Left hindlimb (tissue), 1 donor: ENCODE measurements around the gene NES.
"Not testable (repeated sequence)": the region's sequence is repeated elsewhere in the genome, so short reads cannot be mapped to it uniquely, and the experiment has no call there.

Source experiments
- DNase-seq: peaks from one replicate; pipeline ENCODE4 v3.0.0-alpha.2; 2018

The NES gene

DNA sequence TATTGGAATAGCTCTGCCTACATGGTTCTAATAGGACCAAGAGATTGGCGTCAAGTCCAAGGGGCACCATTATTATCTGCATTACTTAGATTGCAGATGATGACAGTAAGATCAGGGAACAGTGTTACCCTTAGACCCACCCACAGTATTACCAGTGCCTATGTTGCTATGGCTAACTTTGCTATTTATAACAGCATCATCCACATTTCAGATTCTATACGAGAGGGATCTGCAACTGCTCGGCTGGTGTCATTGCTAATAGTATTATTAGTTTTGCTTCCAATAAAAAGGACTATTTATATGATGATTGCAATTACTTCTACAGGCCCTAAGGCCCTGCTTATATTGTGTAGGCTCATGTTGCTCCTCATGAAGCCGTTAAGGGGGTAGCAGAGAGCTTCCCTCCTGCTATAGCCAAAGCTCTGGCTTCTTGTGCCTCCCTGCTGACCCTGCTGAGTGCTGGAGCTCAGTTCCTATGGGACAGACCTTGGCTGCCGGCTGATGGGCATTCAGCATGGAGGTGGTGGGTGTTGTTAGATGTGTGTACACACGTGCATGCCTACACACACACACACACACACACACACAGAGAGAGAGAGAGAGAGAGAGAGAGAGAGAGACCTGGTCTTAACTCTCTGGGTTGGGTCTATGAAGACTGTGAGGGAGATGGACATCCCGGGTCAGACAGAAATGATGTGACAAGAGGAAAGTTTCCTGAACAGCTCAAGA is 34.0 kb downstream of the NES start:
- peak; percentile 20 for DNase-seq

- DNase-seq = no peak
These were observed 34.8 kb downstream of the NES start for GRCh38 chr1:156642265-156643048.

GRCh38 chr1:156641761-156642264 is 35.4 kb downstream of the NES start, which contains the start of gene BCAN:
Gene BCAN (plus strand): TSS chr1:156642117. CDS start chr1:156646055, 3,938 bp downstream.
- peak; percentile 54 for DNase-seq

GRCh38 chr1:156640842-156641706 is 36.1 kb downstream of the NES start:
- DNase-seq = no peak

GRCh38 chr1:156639601-156640101 is 37.6 kb downstream of the NES start:
- no peak for DNase-seq

GRCh38 chr1:156638189-156638985 is 38.8 kb downstream of the NES start:
- DNase-seq = no peak

GRCh38 chr1:156632355-156632754 is 44.9 kb downstream of the NES start:
- DNase-seq = no peak

DNA sequence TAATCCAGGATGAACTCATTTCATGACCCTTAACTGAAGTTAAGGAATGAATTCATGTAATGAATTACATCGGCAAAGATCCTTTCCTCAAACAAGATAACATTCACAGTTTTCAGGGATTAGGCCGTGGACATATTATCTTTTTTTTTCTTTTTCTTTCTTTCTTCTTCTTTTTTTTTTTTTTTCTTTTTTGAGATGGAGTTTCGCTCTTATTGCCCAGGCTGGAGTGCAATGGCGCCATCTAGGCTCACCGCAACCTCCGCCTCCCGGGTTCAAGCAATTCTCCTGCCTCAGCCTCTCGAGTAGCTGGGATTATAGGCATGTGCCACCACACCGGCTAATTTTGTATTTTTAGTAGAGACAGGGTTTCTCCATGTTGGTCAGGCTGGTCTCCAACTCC is 46.1 kb downstream of the NES start:
- not testable (repeated sequence) for DNase-seq

GRCh38 chr1:156629823-156630449 is 47.3 kb downstream of the NES start:
- DNase-seq = no peak

- no peak for DNase-seq
These were observed 49.8 kb downstream of the NES start for GRCh38 chr1:156627313-156627880.

GRCh38 chr1:156626079-156626438 is 51.1 kb downstream of the NES start:
- DNase-seq = no peak

DNA sequence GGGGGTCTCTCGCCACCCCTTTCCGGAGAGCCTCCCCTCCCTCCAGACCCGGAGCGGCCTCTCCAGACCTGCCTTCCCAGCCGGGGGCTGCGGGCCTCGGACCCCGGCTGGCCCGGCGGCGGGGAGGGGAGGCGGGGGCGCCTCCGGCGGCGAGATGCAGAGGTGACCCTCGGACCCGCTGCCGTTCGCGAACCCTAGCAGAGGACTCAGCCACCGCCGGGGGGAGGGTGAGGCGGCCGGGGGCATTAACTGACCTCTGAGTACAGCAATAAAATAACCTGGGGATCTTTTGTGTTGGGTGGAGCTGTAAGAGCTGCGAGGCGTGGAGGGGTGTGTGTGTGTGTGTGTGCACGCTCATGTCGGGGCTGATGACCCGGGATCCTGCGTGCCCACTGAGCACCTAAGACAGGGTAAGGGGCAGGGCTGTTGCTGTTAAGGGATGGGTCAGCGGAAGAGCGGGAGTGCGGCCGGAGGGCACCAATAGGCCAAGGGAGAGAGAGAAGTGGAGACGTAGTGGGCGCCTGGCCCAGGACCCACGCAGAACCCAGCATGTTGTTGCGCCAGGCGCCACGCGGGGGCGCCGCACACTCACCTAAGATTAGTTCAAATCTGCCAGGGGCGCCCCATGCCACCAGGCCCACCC is 51.6 kb downstream of the NES start:
- no peak for DNase-seq

DNA sequence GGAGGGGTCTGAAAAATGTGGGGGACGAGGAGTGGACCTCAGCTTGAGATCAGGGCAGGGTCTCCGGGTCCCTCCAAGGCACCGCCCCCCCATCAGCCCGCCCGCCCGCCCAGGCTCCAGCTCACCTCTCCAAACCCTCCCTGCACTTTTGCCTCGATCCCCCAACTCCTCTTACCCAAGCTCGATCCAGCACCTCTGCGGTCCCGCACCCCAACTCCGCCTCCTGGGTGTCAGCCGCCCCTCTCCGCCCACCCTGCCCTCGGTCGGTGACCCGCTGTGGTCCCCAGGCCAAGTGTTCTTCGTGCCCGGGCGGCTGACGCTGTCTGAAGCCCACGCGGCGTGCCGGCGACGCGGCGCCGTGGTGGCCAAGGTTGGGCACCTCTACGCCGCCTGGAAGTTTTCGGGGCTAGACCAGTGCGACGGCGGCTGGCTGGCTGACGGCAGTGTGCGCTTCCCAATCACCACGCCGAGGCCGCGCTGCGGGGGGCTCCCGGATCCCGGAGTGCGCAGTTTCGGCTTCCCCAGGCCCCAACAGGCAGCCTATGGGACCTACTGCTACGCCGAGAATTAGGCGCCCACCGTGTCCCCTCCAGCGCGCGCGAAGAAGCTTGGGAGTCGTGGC is 52.3 kb downstream of the NES start:
- no peak for DNase-seq

GRCh38 chr1:156623946-156624813 is 53.0 kb downstream of the NES start:
- no peak for DNase-seq

DNA sequence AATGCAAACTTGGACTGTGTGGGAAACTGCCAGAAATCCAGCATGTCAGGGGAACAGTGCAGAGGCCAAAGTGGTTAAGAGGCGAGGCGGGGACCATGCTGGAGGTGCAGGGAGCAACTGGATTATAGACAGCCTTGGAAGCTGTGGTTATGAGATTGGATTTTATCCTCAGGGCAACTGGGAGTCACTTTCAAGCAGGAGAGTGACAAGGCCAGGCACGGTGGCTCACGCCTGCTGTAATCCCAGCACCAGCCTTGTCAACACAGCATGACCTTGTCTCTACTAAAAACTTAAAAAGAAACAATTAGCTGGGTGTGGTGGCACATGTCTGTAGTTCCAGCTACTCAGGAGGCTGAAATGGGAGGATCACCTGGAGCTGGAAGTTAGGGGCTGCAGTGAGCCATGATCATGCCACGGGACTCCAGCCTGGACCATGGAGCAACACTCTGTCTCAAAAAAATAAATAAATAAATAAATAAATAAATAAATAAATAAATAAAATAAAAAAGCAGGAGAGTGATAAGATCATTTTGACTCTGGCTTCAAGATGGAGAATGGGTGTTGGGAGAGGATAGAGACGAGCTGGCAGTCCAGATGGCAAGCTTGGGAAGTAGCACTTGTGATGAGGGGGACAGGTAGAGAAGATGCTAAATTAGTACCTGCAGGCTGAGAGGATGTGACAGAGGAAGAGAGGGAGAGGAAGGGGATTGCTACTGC is 54.5 kb downstream of the NES start:
- no peak for DNase-seq

DNA sequence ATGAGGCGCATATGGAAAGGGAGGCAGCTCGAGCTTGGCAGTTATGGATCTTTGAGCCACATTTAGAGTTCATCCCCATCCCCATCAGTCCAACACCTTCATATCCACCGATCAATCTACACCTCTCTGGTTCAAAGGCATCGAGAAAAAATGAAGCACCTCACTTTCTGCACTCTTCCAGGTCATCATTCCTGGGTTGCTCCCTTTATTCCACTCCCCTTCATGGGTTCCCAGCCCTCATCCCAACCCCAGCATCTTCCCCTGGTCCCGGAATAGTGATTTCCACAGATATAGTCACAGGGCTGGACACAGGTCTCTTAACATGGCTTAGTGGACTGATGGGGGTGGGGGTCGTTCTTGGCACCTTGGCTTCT is 57.6 kb downstream of the NES start:
- DNase-seq = no peak

DNA sequence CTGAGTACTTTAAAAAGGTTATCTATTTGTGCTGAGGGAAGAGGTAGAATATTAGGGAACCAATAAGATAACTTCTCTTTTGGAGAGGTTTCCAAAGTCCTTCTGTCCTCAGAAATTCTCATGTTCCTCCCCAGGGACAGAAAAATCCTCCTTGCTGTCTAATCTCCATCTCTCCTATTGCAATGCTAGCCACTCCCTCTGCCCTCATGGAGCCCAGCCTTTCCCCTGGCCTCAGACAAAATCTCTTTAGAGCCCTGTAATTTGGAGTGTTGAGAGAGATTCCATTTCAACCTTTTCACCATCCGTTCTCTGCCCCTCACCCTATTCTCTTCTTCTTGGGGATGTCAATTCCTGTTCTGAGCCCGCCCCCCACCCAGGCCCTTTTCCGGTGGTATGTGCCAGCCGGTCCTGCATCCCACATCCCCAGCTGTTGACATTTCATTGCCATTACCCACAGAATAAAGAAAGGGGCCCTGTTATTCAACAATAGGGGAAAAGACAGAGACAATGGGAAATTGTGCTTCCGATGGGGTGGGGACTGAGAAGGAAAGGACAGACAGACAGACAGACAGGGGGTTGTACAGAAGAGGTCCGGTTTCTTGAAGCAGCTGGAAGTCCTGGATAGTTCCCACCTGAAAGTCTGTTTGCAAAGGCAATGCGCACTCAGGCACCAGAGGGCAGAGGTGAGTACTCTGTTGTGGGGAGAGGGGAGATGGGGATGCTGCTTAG is 58.2 kb downstream of the NES start, which contains the start of gene HAPLN2:
Gene HAPLN2, plus strand, starts transcription at position 563 of the 729 bp plus-strand sequence. CDS start 4,076 bp downstream, outside the sequence.
- DNase-seq = no peak
